Fibroblast of pulmonary artery (primary cell): ENCODE results near the gene AFF3.

Experiments
- DNase-seq: peaks from one replicate; pipeline ENCODE4 v3.0.0-alpha.2; 2010; ENCODE audit warnings: low read depth
- H3K4me3 ChIP-seq: replicated peaks from 2 replicates; pipeline ENCODE4 v1.5.1; 2011; ENCODE audit warnings: low read depth, mild to moderate bottlenecking, control low read depth, low read length, moderate library complexity
- CTCF ChIP-seq: IDR thresholded peaks from 2 replicates; pipeline ENCODE4 v1.5.1; 2011; ENCODE audit warnings: mild to moderate bottlenecking, control low read depth, low read length, inconsistent platforms; ENCODE audit errors: missing control alignments

AFF3 gene

GRCh38 chr2:99852956-99853355, 289.4 kb downstream of the AFF3 start:
- TF ChIP-seq CTCF: no peak
- DNase-seq: no peak
- no peak overlapping the region for H3K4me3 ChIP-seq

- no peak for TF ChIP-seq CTCF
- H3K4me3 ChIP-seq: no peak overlapping the region
- no peak for DNase-seq
These were observed 289.9 kb downstream of the AFF3 start for GRCh38 chr2:99852376-99852934.

- no peak overlapping the region for H3K4me3 ChIP-seq
- DNase-seq: no peak
- no peak for TF ChIP-seq CTCF
These were observed 290.6 kb downstream of the AFF3 start for GRCh38 chr2:99851811-99852210.

- no peak for DNase-seq
- no peak overlapping the region for H3K4me3 ChIP-seq
- no peak for TF ChIP-seq CTCF
These were observed 291.3 kb downstream of the AFF3 start for GRCh38 chr2:99851089-99851488.

- H3K4me3 ChIP-seq: no peak overlapping the region
These were observed 292.2 kb downstream of the AFF3 start for GRCh38 chr2:99850084-99850710.

GRCh38 chr2:99846462-99847107, 295.8 kb downstream of the AFF3 start:
- H3K4me3 ChIP-seq: no peak overlapping the region
- no peak for TF ChIP-seq CTCF
- DNase-seq: no peak

More at GRCh38 chr2:99850084-99850710, 292.2 kb downstream of the AFF3 start:
- no peak for DNase-seq
- TF ChIP-seq CTCF: no peak
